Measurements from ENCODE around the gene PDXDC1.
A peak's percentile ranks its signal among the peaks of the same experiment; 100 is the strongest.
"Not testable (repeated sequence)": the region's sequence is repeated elsewhere in the genome, so short reads cannot be mapped to it uniquely, and the experiment has no call there.

Gene PDXDC1

DNA sequence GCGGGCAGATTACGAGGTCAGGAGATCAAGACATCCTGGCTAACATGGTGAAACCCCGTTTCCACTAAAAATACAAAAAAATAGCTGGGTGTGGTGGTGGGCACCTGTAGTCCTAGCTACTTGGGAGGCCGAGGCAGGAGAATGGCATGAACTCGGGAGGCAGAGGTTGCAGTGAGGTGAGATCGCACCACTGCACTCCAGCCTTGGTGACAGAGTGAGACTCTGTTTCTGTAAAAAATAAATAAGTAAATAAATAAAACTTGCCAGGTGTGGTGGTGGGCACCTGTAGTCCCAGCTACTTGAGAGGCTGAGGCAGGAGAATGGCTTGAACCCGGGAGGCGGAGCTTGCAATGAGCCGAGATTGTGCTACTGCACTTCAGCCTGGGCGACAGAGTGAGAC lies 38.1 kb downstream of the PDXDC1 start:
- DNase-seq (ENCODE audit: low read depth): not testable (repeated sequence)

DNA sequence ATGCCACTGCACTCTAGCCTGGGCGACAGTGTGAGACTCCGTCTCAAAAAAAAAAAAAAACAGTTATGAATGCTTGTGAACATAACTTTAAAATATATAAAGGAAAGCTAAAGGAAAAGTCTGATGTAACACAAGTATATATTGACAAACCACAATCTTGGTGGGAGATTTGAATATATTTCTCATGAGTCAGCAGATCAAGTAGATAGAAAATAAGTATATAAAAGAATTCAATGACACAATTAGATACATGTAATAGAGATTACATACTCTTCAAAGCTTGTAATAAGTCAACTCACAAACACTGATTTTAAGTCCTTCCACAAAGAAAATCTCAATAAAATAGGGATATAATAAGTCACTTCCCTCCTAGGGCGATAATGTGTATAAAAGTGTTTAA lies 40.8 kb downstream of the PDXDC1 start:
- DNase-seq (ENCODE audit: low read depth): not testable (repeated sequence)

DNA sequence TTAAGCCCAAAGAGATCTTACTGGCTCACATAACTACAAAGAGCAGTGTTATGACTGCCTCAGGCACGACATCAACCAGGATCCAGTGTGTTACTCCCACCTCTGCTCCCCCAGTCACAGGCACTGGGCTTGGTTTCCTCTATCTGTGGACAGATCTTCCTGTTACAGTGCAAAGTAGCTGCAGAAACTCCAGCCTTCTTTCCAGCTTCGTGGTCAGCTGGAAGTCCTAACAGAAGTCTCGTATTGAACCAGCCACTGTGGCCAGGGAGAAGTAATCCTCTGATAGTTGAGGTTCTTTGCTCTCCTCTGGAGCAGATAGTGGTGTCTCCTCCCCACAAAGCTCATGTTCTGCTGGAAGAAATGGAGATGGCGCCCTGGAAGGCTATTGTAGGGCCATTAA lies 41.5 kb downstream of the PDXDC1 start:
- DNase-seq (ENCODE audit: low read depth): not testable (repeated sequence)

DNA sequence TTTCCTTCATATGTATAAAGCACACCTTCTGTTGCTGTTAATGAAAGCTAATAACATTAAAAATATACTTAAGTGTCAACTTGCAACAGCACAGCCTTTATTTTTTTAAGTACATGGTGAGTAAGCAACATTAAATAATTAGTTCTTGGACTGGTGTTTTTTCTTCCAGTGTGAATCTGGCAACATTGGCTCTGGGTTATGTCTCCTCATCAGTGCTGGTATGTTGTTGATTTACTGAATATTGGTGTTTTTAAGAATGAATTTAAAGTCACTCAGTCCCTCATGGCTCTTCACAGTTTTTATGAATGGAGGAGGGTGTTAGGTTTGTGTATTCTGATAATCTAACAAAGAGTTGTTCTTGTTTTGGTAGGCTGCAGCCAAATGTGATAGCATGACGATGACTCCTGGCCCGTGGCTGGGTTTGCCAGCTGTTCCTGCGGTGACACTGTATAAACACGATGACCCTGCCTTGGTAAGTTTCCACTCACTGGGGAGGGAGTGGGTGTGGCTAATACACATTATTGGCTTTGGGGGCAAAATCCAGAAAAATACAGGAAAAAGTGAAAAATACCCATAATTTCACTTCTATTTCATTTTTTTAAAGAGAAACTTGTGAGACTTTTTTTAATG lies 42.2 kb downstream of the PDXDC1 start:
- peak; percentile 43 for DNase-seq (ENCODE audit: low read depth)

DNA sequence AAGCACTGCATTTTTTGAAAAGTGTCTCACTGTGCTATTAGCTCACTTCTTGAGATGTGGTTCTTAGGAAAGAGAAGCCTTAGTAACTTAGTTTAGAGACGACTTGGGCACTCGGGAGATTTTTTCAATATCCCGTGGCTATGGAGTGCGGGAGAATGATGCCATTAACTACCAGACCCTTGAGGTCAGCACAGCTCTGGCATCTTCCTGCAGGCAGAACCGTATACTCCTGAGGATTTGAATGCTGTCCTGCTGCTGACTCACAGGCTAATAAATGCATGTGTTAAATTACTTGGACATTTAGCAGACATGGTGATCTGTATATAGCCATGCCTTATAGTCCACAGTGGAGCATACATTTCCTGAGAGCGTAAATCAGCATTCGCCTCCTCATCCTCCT lies 46.6 kb downstream of the PDXDC1 start:
- DNase-seq (ENCODE audit: low read depth): peak; percentile 31

DNA sequence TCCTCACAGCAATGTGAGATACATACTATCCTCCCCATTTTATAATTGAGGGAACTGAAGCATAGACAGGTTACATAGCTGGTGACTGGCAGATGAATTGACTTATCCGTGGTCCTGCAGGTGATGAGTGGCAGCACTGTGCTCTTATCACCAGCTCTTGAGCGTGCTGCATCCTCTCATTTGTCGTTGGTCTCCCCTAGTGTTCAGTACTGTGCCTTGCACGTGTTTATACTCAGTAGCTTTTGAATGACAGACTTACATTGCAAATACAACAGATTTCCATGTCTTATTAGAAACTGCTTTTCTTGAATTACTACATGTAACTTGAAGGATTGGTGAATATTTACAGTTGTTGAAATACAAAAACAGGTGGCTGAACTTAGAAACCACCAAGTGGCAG lies 47.4 kb downstream of the PDXDC1 start:
- peak; percentile 53 for DNase-seq (ENCODE audit: low read depth)

DNA sequence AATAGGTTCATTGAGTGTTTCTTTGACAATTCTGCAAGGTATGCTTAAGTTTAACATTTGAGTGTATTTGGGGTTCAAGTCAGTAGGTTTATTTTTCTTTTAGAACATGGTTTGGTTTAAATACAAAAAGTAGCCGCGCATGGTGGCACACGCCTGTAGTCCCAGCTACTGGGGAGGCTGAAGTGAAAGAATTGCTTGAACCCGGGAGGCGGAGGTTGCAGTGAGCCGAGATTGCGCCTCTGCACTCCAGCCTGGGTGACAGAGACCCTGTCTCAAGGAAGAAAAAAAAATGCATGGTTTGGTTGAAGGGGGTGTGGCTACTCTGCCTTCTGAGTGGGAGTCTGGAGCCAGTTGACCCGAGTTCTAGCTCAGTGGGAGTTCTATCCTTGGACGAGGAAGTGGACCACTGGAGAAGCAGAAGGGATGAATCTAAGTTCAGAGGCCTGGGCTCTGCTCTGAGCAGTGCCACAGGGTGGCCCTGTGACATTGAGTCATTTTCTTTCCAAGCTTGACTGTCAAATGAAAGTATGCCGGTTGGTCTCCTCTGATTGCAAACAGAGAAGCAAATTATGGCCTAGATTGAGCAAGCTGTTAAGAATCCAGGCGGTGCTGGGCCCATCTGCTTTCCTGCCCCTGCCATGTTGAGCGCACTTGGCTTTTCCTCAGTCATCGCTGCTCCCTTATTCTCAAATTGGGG lies 48.7 kb downstream of the PDXDC1 start:
- DNase-seq (ENCODE audit: low read depth): not testable (repeated sequence)

DNA sequence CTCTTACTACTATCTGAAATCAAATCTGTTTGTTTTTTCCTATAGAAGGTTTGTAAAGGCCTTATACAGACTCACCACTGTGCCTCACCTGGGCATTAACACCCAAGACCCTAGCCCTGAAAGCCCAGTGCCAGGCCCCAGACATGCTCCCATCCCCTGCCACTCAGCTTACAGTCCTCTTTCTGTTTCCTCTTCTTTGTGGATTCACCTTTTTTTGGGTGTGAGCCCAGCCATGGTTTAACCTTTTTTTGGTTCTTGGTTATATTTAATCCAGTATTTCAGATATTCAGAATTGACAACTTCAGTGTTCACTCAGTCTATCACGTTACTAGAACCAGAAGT lies 50.0 kb downstream of the PDXDC1 start:
- DNase-seq (ENCODE audit: low read depth): not testable (repeated sequence)

DNA sequence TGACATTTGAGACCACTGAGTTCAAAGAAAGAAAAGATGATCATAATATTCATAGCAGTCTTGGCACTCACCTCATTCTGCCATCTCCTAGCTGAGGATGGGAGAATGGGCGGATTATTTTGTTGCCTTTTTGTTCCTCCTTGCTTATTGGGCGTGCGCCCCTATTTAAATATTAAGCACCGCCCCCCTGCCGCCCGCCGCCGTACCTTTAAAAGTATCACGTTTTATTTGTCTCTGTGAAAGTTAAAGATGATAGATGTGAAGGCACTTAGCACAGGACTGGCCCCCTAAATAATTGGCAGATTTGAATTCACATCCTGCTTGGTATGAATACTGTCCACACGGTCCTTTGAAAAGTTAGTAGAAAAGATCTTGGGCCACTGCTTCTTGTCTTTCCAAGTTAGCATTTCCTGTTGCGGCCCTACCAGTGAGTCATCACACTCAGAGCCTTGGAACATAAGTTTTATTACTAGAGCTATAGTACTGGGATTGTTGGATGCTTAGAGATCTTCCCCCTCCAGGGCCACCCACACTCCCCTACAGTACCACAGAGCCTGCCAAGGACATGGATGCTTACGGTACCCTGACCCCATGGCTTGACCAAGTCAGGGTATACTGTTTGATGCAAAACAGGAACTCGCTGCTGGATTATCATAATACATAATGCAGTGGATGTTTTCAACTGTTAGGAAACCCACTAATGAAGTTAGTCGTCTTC lies 50.6 kb downstream of the PDXDC1 start:
- DNase-seq (ENCODE audit: low read depth): peak; percentile 71

DNA sequence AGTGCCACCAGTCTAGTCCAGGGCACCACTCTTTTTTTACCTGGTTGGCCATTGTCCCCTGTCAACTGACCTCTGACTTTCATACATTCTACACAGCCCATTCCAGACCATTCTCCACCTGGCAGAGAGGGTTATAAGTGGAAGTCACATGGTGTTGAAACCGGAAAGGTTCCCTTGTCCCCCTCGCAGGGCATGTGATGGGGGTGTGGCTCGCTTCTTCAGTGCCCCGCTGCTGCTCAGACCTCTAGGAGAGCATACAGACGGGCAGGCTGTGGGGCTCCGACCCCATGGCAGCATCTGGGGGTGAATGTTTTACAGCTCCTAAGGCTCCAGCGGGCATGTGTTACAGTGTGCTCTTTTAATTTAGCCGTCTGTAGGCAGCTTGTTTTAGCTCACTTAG lies 52.2 kb downstream of the PDXDC1 start:
- DNase-seq (ENCODE audit: low read depth): not testable (repeated sequence)

DNA sequence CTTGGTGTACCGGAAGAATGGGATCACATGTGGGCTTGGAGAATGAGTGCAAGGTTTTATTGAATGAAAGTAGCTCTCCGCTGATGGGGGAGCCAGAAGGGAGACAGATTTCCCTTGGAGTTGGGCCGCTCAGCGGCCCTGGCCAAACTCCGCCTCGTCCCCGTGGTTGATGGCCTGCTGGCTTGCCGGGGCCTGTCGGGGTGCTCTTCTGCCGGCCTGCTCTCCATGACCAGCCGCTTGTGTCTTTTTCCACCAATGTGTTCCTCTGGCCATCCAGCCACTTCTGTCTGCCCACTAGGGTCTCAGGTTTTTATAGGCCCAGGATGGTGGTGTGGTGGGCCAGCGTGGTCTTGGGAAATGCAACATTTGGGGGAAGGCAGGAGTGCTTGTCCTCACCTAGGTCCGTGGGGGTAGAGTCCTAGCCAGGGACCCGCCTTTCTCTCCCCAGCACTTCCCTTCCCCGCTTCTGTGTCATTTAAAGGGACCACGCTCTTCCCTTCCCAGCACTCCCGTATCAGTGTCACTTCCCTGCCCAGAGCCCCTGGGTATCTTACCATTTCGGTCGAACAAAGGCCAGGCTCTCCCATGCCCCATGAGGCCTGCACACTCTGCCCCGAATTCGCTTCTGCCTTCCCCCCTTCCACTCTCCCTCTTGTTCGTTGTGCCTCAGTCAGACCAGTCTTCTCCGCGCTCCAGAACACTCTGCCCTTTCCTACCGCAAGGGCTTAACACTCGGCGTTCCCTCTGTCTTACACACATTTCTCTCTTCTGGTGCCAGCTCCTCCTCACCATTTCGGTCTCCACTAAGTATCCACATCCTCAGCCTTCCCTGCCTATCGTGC lies 52.9 kb downstream of the PDXDC1 start:
- not testable (repeated sequence) for DNase-seq (ENCODE audit: low read depth)

DNA sequence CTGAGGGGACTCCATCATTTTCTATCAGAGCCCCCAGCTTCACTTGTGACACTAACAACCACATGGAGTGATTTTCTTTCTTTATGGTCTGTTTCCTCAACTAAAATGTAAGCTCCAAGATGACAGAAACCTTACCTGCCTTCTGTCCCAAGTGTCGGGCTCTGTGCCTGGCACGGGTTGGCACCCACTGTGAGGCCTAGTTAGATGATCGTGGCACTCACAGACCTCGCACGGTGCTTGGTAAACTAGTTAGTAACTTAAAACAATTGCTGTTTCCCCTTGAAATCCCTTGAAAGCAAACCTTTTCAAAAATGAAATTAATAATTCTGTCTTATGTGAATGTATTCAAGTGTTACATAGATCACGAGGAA lies 53.5 kb downstream of the PDXDC1 start:
- DNase-seq (ENCODE audit: low read depth): not testable (repeated sequence)

DNA sequence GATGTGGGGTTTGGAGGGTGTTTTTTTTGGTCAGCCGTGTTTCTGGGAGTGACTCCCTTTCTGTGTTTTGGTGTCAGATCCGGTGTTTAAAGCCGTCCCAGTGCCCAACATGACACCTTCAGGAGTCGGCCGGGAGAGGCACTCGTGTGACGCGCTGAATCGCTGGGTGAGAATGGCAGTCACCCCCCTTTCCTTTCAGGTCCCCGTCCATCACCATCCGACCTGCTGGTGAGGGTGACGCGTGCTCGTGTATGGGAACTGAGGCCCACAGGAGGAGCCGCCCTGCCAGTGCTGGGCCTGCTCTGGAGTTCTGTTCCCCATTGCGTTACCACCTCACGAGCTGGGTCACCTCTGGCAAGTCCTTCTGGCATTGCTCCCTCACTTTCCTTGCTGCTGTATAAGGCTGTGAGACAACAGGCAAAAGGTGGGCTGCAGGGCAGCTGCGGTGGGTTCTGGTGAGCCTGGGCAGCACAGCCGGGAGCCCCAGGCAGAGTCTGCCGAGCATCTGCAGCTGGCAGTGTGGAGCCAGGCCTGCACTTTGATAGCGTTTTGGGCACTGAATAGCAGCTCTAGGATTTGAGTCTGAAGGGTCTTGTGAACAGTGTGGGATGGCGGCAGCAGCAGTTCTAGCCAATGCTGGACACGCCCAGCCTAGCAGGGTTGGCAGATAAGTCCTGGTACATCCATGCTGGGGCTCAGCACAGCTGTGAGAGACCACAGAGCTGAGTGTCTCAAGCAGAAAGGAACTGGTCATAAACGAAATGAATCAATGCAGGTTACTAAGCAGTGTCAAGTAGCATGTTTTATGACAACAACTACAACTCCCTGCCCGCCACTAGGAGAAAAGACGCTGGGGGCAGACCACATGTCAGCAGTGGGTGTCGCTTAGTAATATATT lies 54.2 kb downstream of the PDXDC1 start:
- DNase-seq (ENCODE audit: low read depth): not testable (repeated sequence)

DNA sequence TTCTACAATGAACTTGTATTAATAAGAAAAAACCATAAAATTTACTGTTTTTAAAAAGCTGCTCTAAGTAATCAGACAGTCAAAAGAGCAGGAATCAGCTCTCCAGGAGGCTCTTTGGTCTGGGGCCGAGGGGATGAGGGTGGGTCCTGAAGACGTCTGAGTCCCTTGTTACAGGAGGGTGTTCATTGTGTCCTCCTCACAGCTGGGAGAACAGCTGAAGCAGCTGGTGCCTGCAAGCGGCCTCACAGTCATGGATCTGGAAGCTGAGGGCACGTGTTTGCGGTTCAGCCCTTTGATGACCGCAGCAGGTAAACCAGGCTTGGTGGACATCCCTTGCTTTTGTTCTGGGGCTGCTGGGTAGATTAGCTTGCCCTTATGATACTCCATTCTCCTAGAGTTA lies 54.9 kb downstream of the PDXDC1 start:
- not testable (repeated sequence) for DNase-seq (ENCODE audit: low read depth)

DNA sequence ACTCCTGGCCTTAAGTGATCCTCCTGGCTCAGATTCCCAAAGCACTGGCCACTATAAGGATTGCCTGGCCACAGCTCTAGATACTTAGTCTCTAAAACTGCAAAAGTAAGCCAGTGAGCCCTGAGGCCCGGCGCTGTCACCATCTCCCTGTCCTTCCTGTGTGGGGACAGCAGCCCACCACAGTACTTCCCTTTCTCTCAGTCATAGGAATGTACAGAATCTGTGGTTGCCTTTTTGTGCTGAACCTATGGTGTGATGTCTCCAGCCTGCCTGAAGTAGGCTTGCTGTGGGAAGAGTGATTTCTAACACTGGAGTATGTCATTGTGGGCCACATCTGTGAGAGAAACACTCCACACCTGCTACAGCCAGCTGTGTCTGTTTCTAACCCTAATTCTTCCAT lies 56.4 kb downstream of the PDXDC1 start:
- DNase-seq (ENCODE audit: low read depth): no peak

DNA sequence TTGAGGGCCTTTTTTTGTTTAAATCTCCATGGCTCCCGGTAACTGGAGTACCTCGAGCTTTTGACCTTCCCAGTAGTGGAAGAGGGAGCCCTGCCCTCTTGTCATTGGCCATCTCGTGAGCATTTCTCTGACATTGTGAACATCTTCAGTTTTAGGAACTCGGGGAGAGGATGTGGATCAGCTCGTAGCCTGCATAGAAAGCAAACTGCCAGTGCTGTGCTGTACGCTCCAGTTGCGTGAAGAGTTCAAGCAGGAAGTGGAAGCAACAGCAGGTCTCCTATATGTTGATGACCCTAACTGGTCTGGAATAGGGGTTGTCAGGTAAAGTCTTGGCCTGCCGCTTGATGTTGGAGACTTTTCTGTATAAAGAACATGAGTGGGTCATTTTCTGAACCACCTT lies 56.8 kb downstream of the PDXDC1 start:
- DNase-seq (ENCODE audit: low read depth): no peak

DNA sequence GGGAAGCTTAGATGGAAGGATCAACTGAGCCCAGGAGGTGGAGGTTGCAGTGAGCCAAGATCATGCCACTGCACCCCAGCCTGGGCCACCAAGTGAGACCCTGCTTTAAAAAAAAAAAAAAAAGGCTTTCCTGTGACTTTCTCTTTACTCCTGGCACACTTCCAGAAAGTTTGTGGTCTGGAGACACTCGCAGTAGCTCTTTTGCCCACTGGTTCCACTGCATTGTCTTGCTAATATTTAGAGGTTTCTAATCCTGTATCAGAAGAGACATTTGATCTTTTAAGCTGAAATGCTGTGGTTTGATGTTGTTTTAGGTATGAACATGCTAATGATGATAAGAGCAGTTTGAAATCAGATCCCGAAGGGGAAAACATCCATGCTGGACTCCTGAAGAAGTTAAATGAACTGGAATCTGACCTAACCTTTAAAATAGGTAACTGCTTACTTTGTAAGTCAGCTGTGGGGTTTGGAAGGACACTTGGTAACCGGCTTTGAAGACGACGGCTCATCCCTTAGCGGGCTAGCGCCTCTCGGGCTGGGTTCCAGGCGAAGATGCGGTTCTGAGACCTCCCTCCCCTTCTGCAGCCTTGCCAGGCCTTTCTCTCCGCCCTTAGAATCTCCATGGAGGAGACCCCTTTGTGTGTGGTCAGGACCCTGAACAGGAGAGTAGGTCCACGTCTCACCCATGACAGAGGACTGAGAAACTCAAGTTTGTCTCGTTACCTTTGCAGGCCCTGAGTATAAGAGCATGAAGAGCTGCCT lies 57.9 kb downstream of the PDXDC1 start:
- DNase-seq (ENCODE audit: low read depth): peak; percentile 58

DNA sequence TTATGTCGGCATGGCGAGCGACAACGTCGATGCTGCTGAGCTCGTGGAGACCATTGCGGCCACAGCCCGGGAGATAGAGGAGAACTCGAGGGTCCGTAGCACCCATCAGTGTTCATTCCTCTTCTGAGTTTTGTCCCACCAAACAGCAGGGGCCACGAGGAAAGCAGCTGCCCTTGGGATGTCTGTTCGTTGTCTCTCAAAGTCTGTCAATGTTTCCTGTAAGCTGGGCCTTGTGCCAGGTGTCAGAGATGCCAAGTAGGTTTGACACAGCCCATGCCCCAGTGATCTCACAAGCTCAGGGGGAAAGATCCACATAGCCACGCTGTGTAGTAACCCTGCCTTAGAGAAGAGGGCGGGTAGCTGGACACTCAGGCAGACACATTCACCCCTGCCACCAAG lies 58.5 kb downstream of the PDXDC1 start:
- no peak for DNase-seq (ENCODE audit: low read depth)

DNA sequence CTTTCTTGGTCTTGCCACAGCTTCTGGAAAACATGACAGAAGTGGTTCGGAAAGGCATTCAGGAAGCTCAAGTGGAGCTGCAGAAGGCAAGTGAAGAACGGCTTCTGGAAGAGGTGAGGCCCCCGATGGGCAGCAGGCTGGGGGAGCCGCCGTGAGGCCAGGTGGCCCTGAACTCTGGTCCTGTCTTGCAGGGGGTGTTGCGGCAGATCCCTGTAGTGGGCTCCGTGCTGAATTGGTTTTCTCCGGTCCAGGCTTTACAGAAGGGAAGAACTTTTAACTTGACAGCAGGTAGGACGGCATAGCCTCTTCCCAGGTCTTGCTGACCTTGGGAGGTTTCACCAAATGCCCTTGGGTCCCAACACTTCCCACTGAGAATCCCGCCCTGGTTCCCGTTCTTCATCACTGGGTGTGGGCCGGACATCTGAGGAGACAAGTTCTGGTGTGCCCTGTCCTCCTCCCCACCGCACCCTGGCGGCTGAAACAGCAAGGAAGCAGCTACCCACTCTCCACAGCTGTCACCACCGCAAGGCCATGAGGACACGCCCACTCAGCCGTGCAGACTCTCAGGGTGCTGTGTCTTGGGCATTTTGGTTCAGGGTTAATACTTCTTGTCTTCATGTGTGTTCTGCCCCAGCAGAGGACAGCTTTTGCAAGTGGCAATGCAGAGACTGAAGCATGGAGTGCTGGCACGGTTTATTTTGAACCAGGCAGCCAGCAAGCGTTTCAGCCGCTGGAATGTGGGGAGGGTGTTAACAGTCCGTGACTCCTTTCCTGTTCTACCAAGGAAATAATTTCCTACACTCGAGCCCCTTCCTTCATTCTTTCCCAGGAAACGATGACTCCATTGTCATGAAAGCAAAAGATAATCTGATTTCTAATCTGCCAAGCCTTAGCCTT lies 59.7 kb downstream of the PDXDC1 start:
- no peak for DNase-seq (ENCODE audit: low read depth)

Data from iris pigment epithelial cell (primary cell).